Endothelial cell of umbilical vein (primary cell): Measurements from ENCODE around the gene FEN1. TPM values are rescaled to one million over a fixed set of nuclear protein-coding genes. Genes with fewer than 3 reads are reported as not detected.

ENCODE experiments used
- BruUV-seq: library from RNA; stranded (reverse); fragments of 400-500 nt; replicated peaks from 2 replicates; lab custom pipeline; 2021; lab: Mats Ljungman, UMichigan
- CTCF ChIA-PET: fragments of 300-600, 350-600 bp; sonication (Branson Sonifier 250); formaldehyde crosslinking; loops from one replicate; lab custom pipeline; 2021; ENCODE audit warnings: antibody characterized with exemption, inconsistent platforms; lab: Charles Lee
- POLR2A ChIA-PET: fragments of 300-600, 350-600 bp; sonication (Branson Sonifier 250); formaldehyde crosslinking; loops from one replicate; lab custom pipeline; 2021; ENCODE audit warnings: antibody characterized with exemption, inconsistent platforms; lab: Charles Lee
- DNase-seq: peaks from one replicate; pipeline ENCODE4 v3.0.0-alpha.2; 2011; ENCODE audit warnings: low read depth, low spot score
- FAIRE-seq: peaks from 2 replicates; lab custom pipeline; 2011; peaks lifted over from hg19 to GRCh38; lab: Jason Lieb, UNC
- H2AFZ ChIP-seq: 2 replicates; pipeline ENCODE4 v1.6.0; 2012; ENCODE audit warnings: low read depth, low read length, control low read depth, inconsistent platforms
- H3K27ac ChIP-seq: 2 replicates; pipeline ENCODE4 v1.5.1; 2011; ENCODE audit warnings: low read depth, mild to moderate bottlenecking, control low read depth, low read length, moderate library complexity; ENCODE audit not compliant: insufficient read depth
- H3K27me3 ChIP-seq, 2 experiments: 2 replicates each; pipeline versions ENCODE4 v1.6.0 to v1.6.1; 2011; ENCODE audit warnings: low read length in 2 of 2, mixed read lengths in 1 of 2; ENCODE audit not compliant: control insufficient read depth in 2 of 2, insufficient read depth in 2 of 2
- H3K36me3 ChIP-seq, 2 experiments: 2 replicates in 1 of 2; 3 replicates in 1 of 2; pipeline ENCODE4 v1.5.1; 2011; ENCODE audit warnings: low read length in 2 of 2, mild to moderate bottlenecking in 1 of 2, moderate library complexity in 1 of 2; ENCODE audit not compliant: control insufficient read depth in 2 of 2, insufficient read depth in 2 of 2; ENCODE audit errors: extremely low read depth in 1 of 2
- H3K4me1 ChIP-seq: 3 replicates; pipeline ENCODE4 v1.5.1; 2011; ENCODE audit warnings: mild to moderate bottlenecking, low read length; ENCODE audit not compliant: control insufficient read depth, insufficient read depth; ENCODE audit errors: extremely low read depth
- H3K4me2 ChIP-seq: 2 replicates; pipeline ENCODE4 v1.6.1; 2011; ENCODE audit warnings: low read length, control low read depth, mixed read lengths; ENCODE audit not compliant: insufficient read depth
- H3K4me3 ChIP-seq, 3 experiments: fragments of 200-600 bp in 1 of 3; sonication (generic), shearing (Covaris generic) in 1 of 3; replicated peaks in 1 of 3; 2 replicates each; pipeline ENCODE4 v1.5.1; 2011 to 2016; ENCODE audit warnings: control low read depth in 3 of 3, low read length in 3 of 3, mild to moderate bottlenecking in 2 of 3, inconsistent platforms in 1 of 3, low read depth in 1 of 3, moderate library complexity in 1 of 3; ENCODE audit not compliant: insufficient read depth in 1 of 3
- H3K79me2 ChIP-seq: 2 replicates; pipeline ENCODE4 v1.6.0; 2012; ENCODE audit warnings: low read length, inconsistent platforms; ENCODE audit not compliant: control insufficient read depth, insufficient read depth
- H3K9ac ChIP-seq: replicated peaks from 2 replicates; pipeline ENCODE3; 2011; ENCODE audit warnings: low read length, control low read depth; ENCODE audit not compliant: insufficient read depth; ENCODE audit errors: extremely low read depth
- H3K9me1 ChIP-seq: replicated peaks from 3 replicates; pipeline ENCODE4 v1.6.0; 2011; ENCODE audit warnings: mild to moderate bottlenecking, low read length; ENCODE audit not compliant: control insufficient read depth, insufficient read depth; ENCODE audit errors: extremely low read depth
- H3K9me3 ChIP-seq: replicated peaks from 2 replicates; pipeline ENCODE4 v1.5.1; 2012; ENCODE audit warnings: low read length, inconsistent platforms; ENCODE audit not compliant: control insufficient read depth, insufficient read depth
- H4K20me1 ChIP-seq: replicated peaks from 2 replicates; pipeline ENCODE3; 2011; ENCODE audit warnings: mild to moderate bottlenecking, low read length; ENCODE audit not compliant: control insufficient read depth, insufficient read depth; ENCODE audit errors: extremely low read depth
- CTCF ChIP-seq, 2 donors: IDR thresholded peaks; 1 replicate in 1 of 2; 2 replicates in 1 of 2; pipeline ENCODE4 v1.5.1; 2011; ENCODE audit warnings: low read length in 2 of 2, mild to moderate bottlenecking in 2 of 2, moderate library complexity in 2 of 2, control low read depth in 1 of 2, inconsistent platforms in 1 of 2, low read depth in 1 of 2; ENCODE audit not compliant: insufficient read depth in 1 of 2; ENCODE audit errors: extremely low read depth in 1 of 2
- EZH2 ChIP-seq: IDR thresholded peaks from 2 replicates; pipeline ENCODE4 v1.6.1; 2012; ENCODE audit warnings: borderline replicate concordance, low read depth, mild to moderate bottlenecking, moderate library complexity, low read length, inconsistent platforms; ENCODE audit not compliant: severe bottlenecking
- FOS ChIP-seq: IDR thresholded peaks from 2 replicates; pipeline ENCODE4 v1.6.1; 2011; ENCODE audit warnings: mild to moderate bottlenecking, low read length, moderate library complexity, borderline replicate concordance; ENCODE audit not compliant: insufficient read depth
- GATA2 ChIP-seq: IDR thresholded peaks from 2 replicates; pipeline ENCODE4 v1.7.0; 2011; ENCODE audit warnings: low read depth, mild to moderate bottlenecking, moderate library complexity, mixed read lengths, low read length; ENCODE audit not compliant: insufficient read length, insufficient read depth
- JUN ChIP-seq: IDR thresholded peaks from 2 replicates; pipeline ENCODE4 v1.6.1; 2011; ENCODE audit warnings: borderline replicate concordance, low read depth; ENCODE audit not compliant: insufficient read length, insufficient read depth
- MYC ChIP-seq: IDR thresholded peaks from one replicate; pipeline ENCODE4 v1.6.1; 2011; ENCODE audit warnings: mild to moderate bottlenecking, low read depth, low read length
- POLR2A ChIP-seq: IDR thresholded peaks from 2 replicates; pipeline ENCODE4 v1.6.1; 2012; ENCODE audit warnings: low read depth, mild to moderate bottlenecking, control low read depth, low read length
- dilution Hi-C: fragments of 300-500 bp; cut with MboI; formaldehyde crosslinking; loops from one replicate; pipeline ENCODE4 v1.15.0; 2019; ENCODE audit warnings: low sequenced_read_pairs; ENCODE audit not compliant: extremely low pct_ligation_motif_present
- intact Hi-C: fragments of 100-400 bp; cut with micrococcal nuclease; formaldehyde crosslinking; loops from one replicate; pipeline ENCODE4 v1.10.0; 2022
- polyA plus RNA-seq, 4 experiments: library from polyadenylated mRNA; depleted of rRNA in 3 of 4; stranded (reverse) in 3 of 4; unstranded in 1 of 4; fragments of >200 nt; gene quantifications; 2 replicates each; pipeline versions ENCODE4 v1.2.1 to v1.2.3, GENCODE V29; 2011 to 2012; ENCODE audit warnings: missing spikeins in 1 of 4
- total RNA-seq: library from RNA; stranded (reverse); gene quantifications from 2 replicates; pipeline ENCODE4 v1.2.3, GENCODE V29; 2021
- TF ChIP-seq, protein P1 (sequence below): IDR thresholded peaks from 2 replicates; pipeline ENCODE4 v1.6.1; 2011; ENCODE audit not compliant: insufficient read depth, insufficient read length

FEN1 gene
- total and polyA plus RNA-seq, 2 donors (not counting 3 experiments of a cell fraction or from before 2014, with no cell fraction given), result 29.3 to 60.5 TPM

GRCh38 chr11:61777234-61778090 lies 15.2 kb upstream of the FEN1 start:
- TF ChIP-seq, protein P1, sequence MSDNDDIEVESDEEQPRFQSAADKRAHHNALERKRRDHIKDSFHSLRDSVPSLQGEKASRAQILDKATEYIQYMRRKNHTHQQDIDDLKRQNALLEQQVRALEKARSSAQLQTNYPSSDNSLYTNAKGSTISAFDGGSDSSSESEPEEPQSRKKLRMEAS, result no peak
- no peak for TF ChIP-seq JUN
- DNase-seq (peak; percentile 43), FAIRE-seq (no peak)
- ChIA-PET CTCF (interaction anchor here (0.6 to 4.1 kb wide), 9 partner anchors 11 to 331 kb away, joined by 3 to 91 read pairs (median 4); no protein-coding TSS in a partner anchor), POLR2A (no interaction called here)
- H3K79me2 ChIP-seq, result no peaks in the 10 kb centered on the region
- no peaks in the 10 kb centered on the region for H3K9me1 ChIP-seq
- H3K9ac ChIP-seq, result no peak overlapping the region
- peak overlapping the region; percentile 53 for H2AFZ ChIP-seq
- dilution Hi-C loops, result no loop called here
- no peak overlapping the region for H3K27ac ChIP-seq
- no peak overlapping the region for H3K4me2 ChIP-seq
- intact Hi-C loops, result no loop called here
- H3K4me1 ChIP-seq, result no peaks in the 10 kb centered on the region
- H3K36me3 ChIP-seq, result no peaks in the 10 kb centered on the region
- H4K20me1 ChIP-seq, result no peaks in the 10 kb centered on the region
- no TSS peak for BruUV-seq
- H3K27me3 ChIP-seq, result no peaks in the 10 kb centered on the region
- H3K4me3 ChIP-seq, result peak overlapping the region in 1 of 3 experiments; percentile 3
- H3K9me3 ChIP-seq, result no peaks in the 10 kb centered on the region

GRCh38 chr11:61778357-61778886 lies 14.3 kb upstream of the FEN1 start:
- POLR2A ChIA-PET, result no interaction called here

More at GRCh38 chr11:61778357-61778886, 14.3 kb upstream of the FEN1 start:
- H2AFZ ChIP-seq, result no peak overlapping the region
- H3K9ac ChIP-seq, result no peak overlapping the region
- no peaks in the 10 kb centered on the region for H3K27me3 ChIP-seq
- CTCF ChIA-PET, result interaction anchor here (1.1 to 1.9 kb wide), 3 partner anchors 9 to 45 kb away, joined by 3 to 10 read pairs (median 6); no protein-coding TSS in a partner anchor
- BruUV-seq, result no TSS peak
- H3K4me3 ChIP-seq, result no peak overlapping the region
- no peak for DNase-seq
- intact Hi-C loops, result no loop called here
- H3K4me2 ChIP-seq, result no peak overlapping the region
- no peaks in the 10 kb centered on the region for H3K36me3 ChIP-seq
- H4K20me1 ChIP-seq, result no peaks in the 10 kb centered on the region
- no peak for FAIRE-seq
- H3K79me2 ChIP-seq, result no peaks in the 10 kb centered on the region
- no peaks in the 10 kb centered on the region for H3K4me1 ChIP-seq
- H3K27ac ChIP-seq, result no peak overlapping the region
- dilution Hi-C loops, result no loop called here
- no peaks in the 10 kb centered on the region for H3K9me3 ChIP-seq
- no peak for TF ChIP-seq MYC
- TF ChIP-seq, protein P1, result no peak
- TF ChIP-seq CTCF (IDR thresholded peaks at IDR 0.05; ENCODE audit: extremely low read depth in 1 of 2, insufficient read depth in 1 of 2, low read depth in 1 of 2, low read length in 2 of 2), result no peak
- TF ChIP-seq POLR2A, result no peak
- no peak for TF ChIP-seq FOS
- no peak for TF ChIP-seq EZH2
- no peak for TF ChIP-seq JUN
- no peak for TF ChIP-seq GATA2
- H3K9me1 ChIP-seq, result no peaks in the 10 kb centered on the region
